ENCODE results near the gene CDON. TPM values are rescaled to one million over a fixed set of nuclear protein-coding genes. Genes with fewer than 3 reads are reported as not detected.

The CDON gene
- total and polyA plus RNA-seq, 2 donors (not counting 3 experiments of a cell fraction or from before 2014, with no cell fraction given): 1.6 to 3.8 TPM

DNA sequence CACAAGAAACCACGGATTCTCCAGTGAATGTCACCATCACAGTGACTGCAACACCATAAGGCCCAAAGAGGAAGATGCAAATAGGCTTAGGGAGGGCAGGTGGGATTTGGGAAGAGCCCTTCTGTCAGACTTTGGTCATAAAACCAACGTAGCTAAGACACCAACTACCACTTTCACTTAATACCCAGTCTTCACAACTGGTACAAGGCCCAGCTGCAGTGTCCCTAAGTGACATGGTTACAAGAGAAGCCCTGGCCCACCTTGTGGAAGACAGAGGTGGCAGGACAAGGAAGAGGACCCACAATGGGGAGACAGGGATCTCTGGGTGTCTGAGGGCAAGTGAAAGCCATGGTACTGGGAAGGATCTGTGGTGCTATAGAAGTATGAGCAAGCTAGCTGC, 106.8 kb downstream of the CDON start:
- ChIA-PET CTCF (no interaction called here), POLR2A (no interaction called here)
- Histone ChIP-seq H3K4me1 (ENCODE audit: control insufficient read depth, extremely low read depth, insufficient read depth, low read length) (no peaks in the 10 kb centered on the region), H3K9me3 (replicated peaks; ENCODE audit: control insufficient read depth, insufficient read depth, low read length) (no peaks in the 10 kb centered on the region), H3K36me3 (ENCODE audit: control insufficient read depth in 2 of 2, extremely low read depth in 1 of 2, insufficient read depth in 2 of 2, low read length in 2 of 2) (no peaks in the 10 kb centered on the region), H3K79me2 (ENCODE audit: control insufficient read depth, insufficient read depth, low read length) (no peaks in the 10 kb centered on the region), H3K27ac (ENCODE audit: insufficient read depth, low read depth, low read length) (no peak overlapping the region), H3K9me1 (replicated peaks; ENCODE audit: control insufficient read depth, extremely low read depth, insufficient read depth, low read length) (no peaks in the 10 kb centered on the region), H3K27me3 (ENCODE audit: control insufficient read depth in 2 of 2, insufficient read depth in 2 of 2, low read length in 2 of 2) (no peaks in the 10 kb centered on the region), H3K4me2 (ENCODE audit: insufficient read depth, low read length) (no peak overlapping the region), H4K20me1 (replicated peaks; ENCODE audit: control insufficient read depth, extremely low read depth, insufficient read depth, low read length) (no peaks in the 10 kb centered on the region), H2AFZ (ENCODE audit: low read depth, low read length) (no peak overlapping the region), H3K4me3 (replicated peaks in 1 of 3; ENCODE audit: insufficient read depth in 1 of 3, low read depth in 1 of 3, low read length in 3 of 3) (no peak overlapping the region), H3K9ac (replicated peaks; ENCODE audit: extremely low read depth, insufficient read depth, low read length) (no peak overlapping the region)
- no TSS peak for BruUV-seq (replicated peaks)
- FAIRE-seq: no peak
- DNase-seq (ENCODE audit: low read depth, low spot score): no peak
- TF ChIP-seq FOS (IDR thresholded peaks at IDR 0.05; ENCODE audit: borderline replicate concordance, insufficient read depth, low read length): no peak
- no peak for TF ChIP-seq JUN (IDR thresholded peaks at IDR 0.05; ENCODE audit: borderline replicate concordance, insufficient read depth, insufficient read length, low read depth)
- no peak for TF ChIP-seq MYC (IDR thresholded peaks at IDR 0.05; ENCODE audit: low read depth, low read length)
- no peak for TF ChIP-seq CTCF (IDR thresholded peaks at IDR 0.05; ENCODE audit: extremely low read depth in 1 of 2, insufficient read depth in 1 of 2, low read depth in 1 of 2, low read length in 2 of 2)
- TF ChIP-seq POLR2A (IDR thresholded peaks at IDR 0.05; ENCODE audit: low read depth, low read length): no peak
- no peak for TF ChIP-seq POLR2AphosphoS5 (IDR thresholded peaks at IDR 0.05; ENCODE audit: insufficient read depth, low read depth, low read length)
- TF ChIP-seq GATA2 (IDR thresholded peaks at IDR 0.05; ENCODE audit: insufficient read depth, insufficient read length, low read depth, low read length): no peak
- intact Hi-C loops (cut with micrococcal nuclease) (no loop called here), dilution Hi-C loops (cut with MboI; ENCODE audit: extremely low pct_ligation_motif_present, low sequenced_read_pairs) (no loop called here)
